ENCODE data around the gene RASSF10.

RASSF10 gene

DNA sequence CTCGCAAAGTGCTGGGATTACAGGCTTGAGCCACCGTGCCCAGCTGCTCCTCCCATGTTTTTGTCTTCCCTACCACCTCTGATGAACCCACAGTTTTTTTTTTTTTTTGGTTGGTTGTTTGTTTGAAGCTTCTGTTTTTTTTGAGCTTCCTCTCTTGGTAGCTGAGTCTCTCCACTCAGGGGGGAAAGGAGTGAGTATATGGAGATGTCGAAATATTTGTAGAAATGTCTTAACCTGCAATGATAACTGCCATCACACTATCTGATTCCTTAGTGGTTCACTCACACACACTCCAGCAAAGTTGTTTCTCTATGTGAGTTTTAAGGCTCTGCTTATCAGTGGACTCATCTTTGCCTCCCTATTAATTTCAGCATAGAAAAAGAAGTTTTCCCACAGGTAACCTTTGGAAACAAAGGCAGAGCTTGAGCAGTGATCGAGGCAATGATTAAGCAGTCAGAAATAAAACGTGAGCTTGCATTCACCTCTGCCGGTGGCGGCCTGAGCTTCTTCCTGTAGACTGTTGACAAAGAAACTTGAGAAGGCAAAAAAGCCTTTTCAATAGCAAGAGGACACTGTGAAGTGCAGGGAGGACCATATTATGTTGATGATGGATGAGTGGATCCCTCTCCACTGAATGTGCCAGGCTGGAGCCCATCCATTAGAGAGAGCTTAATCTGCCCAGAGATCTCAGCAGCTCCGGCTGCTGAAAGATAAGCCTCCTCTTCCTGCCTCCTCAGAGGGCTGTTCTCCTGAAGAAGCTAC is 29.0 kb upstream of the RASSF10 start:
- Histone ChIP-seq H3K27me3 (ENCODE audit: control insufficient read depth, insufficient read depth, low read length) (no peaks in the 10 kb centered on the region), H3K4me3 (ENCODE audit: low read length) (no peak overlapping the region), H3K36me3 (ENCODE audit: control insufficient read depth, insufficient read depth, low read length) (no peaks in the 10 kb centered on the region), H3K4me1 (ENCODE audit: control insufficient read depth, insufficient read depth, low read length) (peaks cover 16% of the 10 kb centered on the region), H3K9ac (ENCODE audit: low read length) (no peak overlapping the region), H3K9me3 (ENCODE audit: control insufficient read depth, low read length) (no peaks in the 10 kb centered on the region)

DNA sequence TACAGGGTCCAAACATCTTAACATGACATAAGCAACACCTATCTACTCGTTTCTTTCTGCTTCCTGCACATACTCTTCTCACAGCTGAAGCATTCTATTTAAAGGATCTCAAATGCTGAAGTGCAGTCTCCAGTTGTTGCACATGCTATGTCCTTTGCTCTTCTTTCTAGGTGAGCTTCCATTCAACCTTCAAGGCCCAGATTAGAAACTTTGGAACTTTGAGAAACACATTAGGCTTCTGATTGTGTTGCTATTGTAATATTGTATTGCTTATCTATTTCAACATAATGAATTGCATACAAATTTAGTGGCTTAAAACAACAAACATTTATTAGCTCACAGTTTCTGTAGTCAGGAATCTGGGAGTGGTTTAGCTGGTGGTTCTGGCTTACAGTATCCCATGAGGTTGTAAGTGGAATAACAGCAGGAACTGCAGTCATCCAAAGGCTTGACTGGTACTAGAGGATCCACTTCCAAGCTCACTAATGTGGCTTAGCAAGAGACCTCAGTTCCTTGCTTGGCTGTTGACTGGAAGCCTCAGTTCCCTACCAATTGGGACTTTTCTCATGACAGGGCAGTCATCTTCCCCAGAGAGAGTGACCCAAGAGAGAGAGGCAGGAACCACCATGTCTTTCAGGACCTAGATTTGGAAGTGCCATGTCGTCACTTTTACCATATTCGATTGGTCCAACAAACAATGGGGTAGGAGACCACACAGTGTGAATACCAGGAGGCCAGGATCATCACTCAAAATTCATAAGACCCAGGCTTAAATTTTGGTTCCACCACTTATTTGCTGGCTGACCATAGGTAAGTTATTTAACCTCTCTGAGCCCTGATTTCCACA is 27.2 kb upstream of the RASSF10 start:
- Histone ChIP-seq H3K9ac (ENCODE audit: low read length) (no peak overlapping the region), H3K36me3 (ENCODE audit: control insufficient read depth, insufficient read depth, low read length) (no peaks in the 10 kb centered on the region), H3K27me3 (ENCODE audit: control insufficient read depth, insufficient read depth, low read length) (no peaks in the 10 kb centered on the region), H3K4me3 (ENCODE audit: low read length) (no peak overlapping the region), H3K9me3 (ENCODE audit: control insufficient read depth, low read length) (no peaks in the 10 kb centered on the region), H3K4me1 (ENCODE audit: control insufficient read depth, insufficient read depth, low read length) (peaks cover 9% of the 10 kb centered on the region)

DNA sequence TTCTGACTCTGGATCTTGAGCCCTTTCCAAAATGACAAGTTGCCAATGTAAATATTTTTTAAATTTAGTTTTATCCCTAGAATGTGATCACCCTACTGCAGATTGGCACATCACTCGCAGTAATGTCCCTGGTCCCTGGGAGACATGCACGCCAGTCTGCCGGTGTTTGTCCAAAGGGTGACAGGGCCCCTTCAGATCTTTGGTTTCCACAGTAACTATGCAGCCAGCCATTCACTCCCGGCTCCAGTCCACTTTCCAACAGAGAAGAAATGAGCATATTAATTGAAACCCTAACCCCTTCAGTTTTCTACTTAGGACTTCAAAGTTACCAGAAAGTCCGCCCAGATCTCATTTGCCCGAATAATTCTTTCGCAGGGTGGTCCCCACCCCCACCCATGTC is 25.8 kb upstream of the RASSF10 start:
- Histone ChIP-seq H3K4me1 (ENCODE audit: control insufficient read depth, insufficient read depth, low read length) (peaks cover 9% of the 10 kb centered on the region), H3K4me3 (ENCODE audit: low read length) (no peak overlapping the region)

DNA sequence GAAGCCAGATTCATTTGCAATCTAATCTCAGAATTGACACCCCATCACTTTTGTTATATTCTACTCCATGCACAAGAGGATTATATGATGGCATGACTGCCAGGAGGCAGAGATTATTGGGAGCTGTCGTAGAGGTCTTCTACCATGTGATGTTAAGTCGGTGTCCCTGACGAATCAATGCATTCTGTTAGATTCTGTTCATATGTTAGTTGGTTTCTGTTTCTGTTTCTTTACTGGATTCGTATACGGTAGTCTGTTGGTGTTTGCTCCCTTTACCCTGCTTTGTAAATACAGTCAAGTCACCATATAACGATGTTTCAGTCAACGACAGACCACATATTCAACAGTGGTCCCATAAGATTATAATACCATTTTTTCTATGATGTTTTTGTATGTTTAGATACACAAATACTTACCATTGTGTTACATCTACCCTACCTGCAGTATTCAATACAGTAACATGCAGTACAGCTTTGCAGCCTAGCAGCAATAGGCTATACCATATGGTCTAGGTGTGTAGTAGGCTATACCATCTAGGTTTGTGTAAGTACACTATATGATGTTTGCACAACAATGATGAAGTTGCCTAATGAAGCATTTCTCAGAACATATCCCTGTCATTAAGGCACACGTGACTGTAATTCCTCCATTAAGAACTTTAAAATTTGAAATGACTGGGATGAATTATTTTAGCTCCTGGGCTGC is 22.8 kb upstream of the RASSF10 start:
- Histone ChIP-seq H3K9me3 (ENCODE audit: control insufficient read depth, low read length) (no peaks in the 10 kb centered on the region), H3K4me3 (ENCODE audit: low read length) (no peak overlapping the region), H3K36me3 (ENCODE audit: control insufficient read depth, insufficient read depth, low read length) (no peaks in the 10 kb centered on the region), H3K4me1 (ENCODE audit: control insufficient read depth, insufficient read depth, low read length) (peaks cover 8% of the 10 kb centered on the region), H3K27me3 (ENCODE audit: control insufficient read depth, insufficient read depth, low read length) (no peaks in the 10 kb centered on the region), H3K9ac (ENCODE audit: low read length) (no peak overlapping the region)

More for the DNA sequence above, 25.8 kb upstream of the RASSF10 start:
- Histone ChIP-seq H3K36me3 (ENCODE audit: control insufficient read depth, insufficient read depth, low read length) (no peaks in the 10 kb centered on the region), H3K9me3 (ENCODE audit: control insufficient read depth, low read length) (no peaks in the 10 kb centered on the region), H3K27me3 (ENCODE audit: control insufficient read depth, insufficient read depth, low read length) (no peaks in the 10 kb centered on the region), H3K9ac (ENCODE audit: low read length) (no peak overlapping the region)

DNA sequence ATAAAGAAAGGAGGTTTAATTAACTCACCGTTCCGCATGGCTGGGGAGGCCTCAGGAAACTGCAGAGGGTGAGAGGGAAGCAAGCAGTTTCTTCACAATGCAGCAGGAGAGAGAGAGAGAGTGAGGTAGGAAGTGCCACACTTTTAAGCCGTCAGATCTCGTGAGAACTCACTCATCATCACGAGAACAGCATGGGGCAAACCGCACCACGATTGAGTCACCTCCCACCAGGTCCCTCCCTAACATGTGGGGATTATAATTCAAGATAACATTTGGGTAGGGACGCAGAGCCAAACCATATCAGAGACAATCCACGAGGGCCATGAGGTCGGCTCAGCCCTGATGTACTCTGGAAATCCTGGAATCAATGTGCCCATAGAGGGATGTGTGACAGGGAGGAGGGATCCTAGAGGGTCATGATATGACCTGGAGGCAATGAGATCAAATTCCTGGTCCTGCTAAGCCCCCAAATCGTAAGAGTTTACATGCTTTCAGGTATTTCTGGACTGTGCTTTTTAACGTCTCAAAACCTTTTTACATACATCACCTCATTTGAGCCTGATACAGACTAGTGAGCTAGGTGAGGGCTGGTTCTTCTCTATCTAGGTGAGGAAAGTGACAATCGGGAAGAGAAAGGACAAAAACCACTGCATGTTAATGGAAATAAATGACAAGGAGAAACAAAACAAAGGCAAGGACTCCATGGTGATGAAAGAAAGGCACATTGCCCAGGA is 19.5 kb upstream of the RASSF10 start:
- Histone ChIP-seq H3K9me3 (ENCODE audit: control insufficient read depth, low read length) (no peaks in the 10 kb centered on the region), H3K36me3 (ENCODE audit: control insufficient read depth, insufficient read depth, low read length) (no peaks in the 10 kb centered on the region), H3K9ac (ENCODE audit: low read length) (no peak overlapping the region), H3K4me3 (ENCODE audit: low read length) (no peak overlapping the region), H3K4me1 (ENCODE audit: control insufficient read depth, insufficient read depth, low read length) (no peaks in the 10 kb centered on the region), H3K27me3 (ENCODE audit: control insufficient read depth, insufficient read depth, low read length) (no peaks in the 10 kb centered on the region)

DNA sequence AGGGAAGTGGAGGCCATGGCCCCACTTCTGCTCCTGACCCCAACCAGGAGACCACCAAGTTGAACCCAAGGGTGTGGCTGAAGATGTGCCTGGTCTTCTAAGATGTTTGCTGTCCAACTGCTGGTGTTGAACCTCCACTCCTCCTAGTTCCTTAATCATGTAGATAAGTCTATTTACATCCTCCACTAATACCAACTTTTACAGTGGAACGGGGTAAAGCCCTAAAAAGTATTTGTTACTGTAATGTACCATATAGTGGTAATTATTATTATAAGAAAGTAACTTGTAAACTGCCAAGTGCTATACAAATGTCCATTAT is 19.0 kb upstream of the RASSF10 start:
- no peak overlapping the region for H3K4me3 ChIP-seq (ENCODE audit: low read length)
- H3K36me3 ChIP-seq (ENCODE audit: control insufficient read depth, insufficient read depth, low read length): no peaks in the 10 kb centered on the region
- H3K4me1 ChIP-seq (ENCODE audit: control insufficient read depth, insufficient read depth, low read length): no peaks in the 10 kb centered on the region
- no peaks in the 10 kb centered on the region for H3K9me3 ChIP-seq (ENCODE audit: control insufficient read depth, low read length)
- H3K27me3 ChIP-seq (ENCODE audit: control insufficient read depth, insufficient read depth, low read length): no peaks in the 10 kb centered on the region
- H3K9ac ChIP-seq (ENCODE audit: low read length): no peak overlapping the region

DNA sequence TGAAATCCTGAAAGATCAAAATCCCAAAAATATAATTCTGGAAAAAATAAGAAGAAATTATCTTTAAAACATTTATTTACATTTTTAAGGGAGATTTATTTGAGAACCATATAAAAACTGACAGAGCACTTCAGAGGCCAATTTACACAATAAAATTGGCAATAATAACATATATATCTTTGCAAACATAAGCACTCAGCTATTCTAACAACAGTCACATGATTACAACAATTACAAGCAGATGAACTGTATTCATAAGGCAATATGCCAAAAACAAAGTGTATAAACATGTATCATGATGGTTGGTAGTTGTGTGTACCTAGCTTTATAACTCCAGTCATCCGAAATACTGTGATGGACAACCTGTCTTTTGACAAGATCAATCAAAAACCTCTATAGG is 17.7 kb upstream of the RASSF10 start:
- Histone ChIP-seq H3K27me3 (ENCODE audit: control insufficient read depth, insufficient read depth, low read length) (no peaks in the 10 kb centered on the region), H3K4me3 (ENCODE audit: low read length) (no peak overlapping the region), H3K9me3 (ENCODE audit: control insufficient read depth, low read length) (no peaks in the 10 kb centered on the region), H3K36me3 (ENCODE audit: control insufficient read depth, insufficient read depth, low read length) (no peaks in the 10 kb centered on the region), H3K4me1 (ENCODE audit: control insufficient read depth, insufficient read depth, low read length) (no peaks in the 10 kb centered on the region), H3K9ac (ENCODE audit: low read length) (no peak overlapping the region)

DNA sequence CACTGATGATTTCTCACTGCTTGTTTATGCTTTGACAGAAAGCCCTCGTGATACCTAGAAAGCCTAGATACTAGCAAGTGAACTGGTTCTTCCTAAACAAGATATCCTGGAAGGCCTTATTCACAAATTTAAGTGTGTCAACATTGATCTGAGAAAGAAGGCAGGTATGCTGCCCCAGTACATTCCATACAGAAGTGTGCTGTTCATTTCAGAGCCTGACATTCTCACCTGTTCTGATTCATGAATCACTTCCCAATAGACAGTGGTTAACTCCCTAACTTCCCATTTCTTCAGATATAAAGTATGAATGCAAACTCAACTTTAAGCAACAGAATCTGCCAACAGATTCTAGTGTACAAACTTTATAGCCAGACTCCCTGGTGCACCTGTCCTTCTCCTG is 15.5 kb upstream of the RASSF10 start:
- Histone ChIP-seq H3K4me3 (ENCODE audit: low read length) (no peak overlapping the region), H3K36me3 (ENCODE audit: control insufficient read depth, insufficient read depth, low read length) (no peaks in the 10 kb centered on the region), H3K9ac (ENCODE audit: low read length) (no peak overlapping the region), H3K4me1 (ENCODE audit: control insufficient read depth, insufficient read depth, low read length) (peaks cover 8% of the 10 kb centered on the region), H3K9me3 (ENCODE audit: control insufficient read depth, low read length) (no peaks in the 10 kb centered on the region), H3K27me3 (ENCODE audit: control insufficient read depth, insufficient read depth, low read length) (no peaks in the 10 kb centered on the region)

DNA sequence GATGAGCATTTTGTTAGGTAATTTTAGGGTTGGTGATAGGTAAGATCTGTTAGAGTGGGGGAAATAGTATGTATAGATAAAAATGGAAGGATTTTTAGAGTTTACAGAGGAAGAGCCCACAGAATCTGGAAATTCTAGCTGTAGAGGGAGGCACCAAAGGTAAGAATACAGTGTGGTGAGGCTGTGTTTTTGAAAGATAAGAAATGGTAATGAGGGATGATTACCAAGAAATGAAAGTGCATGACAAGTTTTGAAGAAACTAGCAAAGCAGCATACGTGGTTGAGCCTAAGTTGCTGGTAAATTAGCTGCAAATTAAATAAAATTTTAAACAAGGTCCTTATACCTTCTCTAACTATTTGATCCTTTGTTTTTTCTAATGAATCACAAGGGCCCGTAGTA is 14.6 kb upstream of the RASSF10 start:
- H3K4me3 ChIP-seq (ENCODE audit: low read length): no peak overlapping the region
- no peaks in the 10 kb centered on the region for H3K27me3 ChIP-seq (ENCODE audit: control insufficient read depth, insufficient read depth, low read length)
- no peaks in the 10 kb centered on the region for H3K36me3 ChIP-seq (ENCODE audit: control insufficient read depth, insufficient read depth, low read length)
- no peaks in the 10 kb centered on the region for H3K9me3 ChIP-seq (ENCODE audit: control insufficient read depth, low read length)
- peaks cover 8% of the 10 kb centered on the region for H3K4me1 ChIP-seq (ENCODE audit: control insufficient read depth, insufficient read depth, low read length)
- H3K9ac ChIP-seq (ENCODE audit: low read length): no peak overlapping the region

DNA sequence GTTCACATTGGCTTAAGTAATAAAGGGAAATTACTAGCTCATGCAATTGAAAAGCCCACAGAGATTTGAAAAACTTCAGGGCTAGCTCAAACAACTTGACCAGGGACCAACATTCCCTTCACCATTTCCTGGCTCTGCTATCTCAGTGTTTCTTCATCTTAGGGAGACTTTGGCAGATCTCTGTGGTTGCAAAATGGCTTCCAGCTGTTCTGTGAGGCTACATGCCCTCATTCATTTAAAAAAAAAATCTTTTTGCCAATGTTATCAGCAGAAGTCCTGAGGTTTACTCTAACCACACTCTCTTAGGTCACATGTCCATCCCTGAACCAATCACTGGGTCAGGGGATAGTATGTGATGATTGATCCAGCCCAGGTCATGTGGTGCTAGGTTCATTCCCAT is 13.9 kb upstream of the RASSF10 start:
- no peaks in the 10 kb centered on the region for H3K9me3 ChIP-seq (ENCODE audit: control insufficient read depth, low read length)
- H3K9ac ChIP-seq (ENCODE audit: low read length): no peak overlapping the region
- no peak overlapping the region for H3K4me3 ChIP-seq (ENCODE audit: low read length)

DNA sequence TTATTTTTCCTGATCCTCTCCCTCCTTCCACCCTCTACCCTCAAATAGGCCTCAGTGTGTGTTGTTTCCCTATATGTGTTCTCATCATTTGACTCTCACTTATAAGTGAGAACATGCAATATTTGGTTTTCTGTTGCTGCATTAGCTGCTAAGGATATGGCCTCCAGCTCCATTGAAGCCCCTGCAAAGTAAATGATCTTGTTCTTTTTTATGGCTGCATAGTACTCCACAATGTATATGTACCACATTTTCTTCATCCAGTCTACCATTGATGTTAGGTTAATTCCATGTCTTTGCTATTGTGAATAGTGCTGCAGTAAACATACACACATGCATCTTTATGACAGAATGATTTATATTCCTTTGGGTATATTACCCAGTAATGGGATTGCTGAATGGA is 13.3 kb upstream of the RASSF10 start:
- no peaks in the 10 kb centered on the region for H3K36me3 ChIP-seq (ENCODE audit: control insufficient read depth, insufficient read depth, low read length)
- H3K4me3 ChIP-seq (ENCODE audit: low read length): no peak overlapping the region

More for the DNA sequence above, 13.9 kb upstream of the RASSF10 start:
- Histone ChIP-seq H3K4me1 (ENCODE audit: control insufficient read depth, insufficient read depth, low read length) (peaks cover 8% of the 10 kb centered on the region), H3K36me3 (ENCODE audit: control insufficient read depth, insufficient read depth, low read length) (no peaks in the 10 kb centered on the region), H3K27me3 (ENCODE audit: control insufficient read depth, insufficient read depth, low read length) (no peaks in the 10 kb centered on the region)

More for the DNA sequence above, 13.3 kb upstream of the RASSF10 start:
- H3K9ac ChIP-seq (ENCODE audit: low read length): no peak overlapping the region
- no peaks in the 10 kb centered on the region for H3K27me3 ChIP-seq (ENCODE audit: control insufficient read depth, insufficient read depth, low read length)
- H3K9me3 ChIP-seq (ENCODE audit: control insufficient read depth, low read length): no peaks in the 10 kb centered on the region
- H3K4me1 ChIP-seq (ENCODE audit: control insufficient read depth, insufficient read depth, low read length): peaks cover 8% of the 10 kb centered on the region
